Measurements from ENCODE around the gene NACC1.

Gene NACC1

DNA sequence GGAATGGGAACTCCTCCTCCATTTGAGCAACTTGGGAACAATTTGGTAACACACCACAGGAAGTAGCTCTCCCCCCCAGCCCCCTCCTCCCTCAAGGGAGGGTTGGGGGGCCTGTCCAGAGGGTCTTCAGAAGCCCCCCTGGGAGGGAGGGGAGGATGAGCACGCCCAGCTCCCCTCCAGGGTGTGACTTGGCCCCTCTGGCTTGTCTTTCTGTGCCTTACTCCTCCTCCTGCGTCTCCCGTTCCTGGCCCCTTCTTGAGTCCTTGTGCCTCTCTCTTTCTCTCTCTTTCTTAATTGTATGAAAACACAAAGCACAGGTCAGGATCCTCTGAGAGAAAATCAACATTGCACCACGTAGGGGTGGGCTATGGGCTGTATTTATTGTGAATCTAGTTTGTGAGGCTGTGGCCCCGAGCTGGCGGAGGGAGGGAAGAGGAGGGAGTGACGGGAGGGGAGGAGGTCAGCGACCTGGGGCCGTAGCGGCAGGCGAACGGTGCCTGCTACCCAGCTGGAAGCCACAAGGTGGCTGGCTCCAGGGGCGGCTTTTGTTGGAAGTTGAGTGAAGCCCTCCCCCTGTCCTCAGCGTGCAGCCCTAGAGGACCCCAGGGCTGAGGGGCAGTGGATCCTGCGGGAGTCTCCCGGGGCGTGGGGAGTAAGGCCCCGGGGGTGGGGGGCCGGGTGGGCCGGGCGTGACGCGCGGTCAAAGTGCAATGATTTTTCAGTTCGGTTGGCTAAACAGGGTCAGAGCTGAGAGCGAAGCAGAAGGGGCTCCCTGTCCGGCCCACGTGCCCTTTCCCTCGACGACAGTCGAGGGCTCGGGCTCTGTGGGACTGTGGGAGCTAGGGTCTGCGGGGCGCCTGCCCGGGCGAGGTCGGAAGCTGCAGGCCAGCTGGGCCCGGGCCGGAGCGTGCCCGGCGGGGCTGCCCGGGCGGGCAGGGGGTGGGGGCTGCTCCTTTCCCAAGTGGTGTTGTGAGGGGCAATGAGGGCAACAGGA, 21.8 kb upstream of the NACC1 start:
- TF ChIP-seq, protein P1, sequence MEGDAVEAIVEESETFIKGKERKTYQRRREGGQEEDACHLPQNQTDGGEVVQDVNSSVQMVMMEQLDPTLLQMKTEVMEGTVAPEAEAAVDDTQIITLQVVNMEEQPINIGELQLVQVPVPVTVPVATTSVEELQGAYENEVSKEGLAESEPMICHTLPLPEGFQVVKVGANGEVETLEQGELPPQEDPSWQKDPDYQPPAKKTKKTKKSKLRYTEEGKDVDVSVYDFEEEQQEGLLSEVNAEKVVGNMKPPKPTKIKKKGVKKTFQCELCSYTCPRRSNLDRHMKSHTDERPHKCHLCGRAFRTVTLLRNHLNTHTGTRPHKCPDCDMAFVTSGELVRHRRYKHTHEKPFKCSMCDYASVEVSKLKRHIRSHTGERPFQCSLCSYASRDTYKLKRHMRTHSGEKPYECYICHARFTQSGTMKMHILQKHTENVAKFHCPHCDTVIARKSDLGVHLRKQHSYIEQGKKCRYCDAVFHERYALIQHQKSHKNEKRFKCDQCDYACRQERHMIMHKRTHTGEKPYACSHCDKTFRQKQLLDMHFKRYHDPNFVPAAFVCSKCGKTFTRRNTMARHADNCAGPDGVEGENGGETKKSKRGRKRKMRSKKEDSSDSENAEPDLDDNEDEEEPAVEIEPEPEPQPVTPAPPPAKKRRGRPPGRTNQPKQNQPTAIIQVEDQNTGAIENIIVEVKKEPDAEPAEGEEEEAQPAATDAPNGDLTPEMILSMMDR (conservative IDR thresholded peaks at IDR 0.05; ENCODE audit: control insufficient read depth, insufficient read depth, low read depth, low read length) = no peak
- H3K4me3 ChIP-seq (ENCODE audit: control insufficient read depth, low read depth, low read length) = no peak overlapping the region
- no peak for DNase-seq (ENCODE audit: low read depth)

DNA sequence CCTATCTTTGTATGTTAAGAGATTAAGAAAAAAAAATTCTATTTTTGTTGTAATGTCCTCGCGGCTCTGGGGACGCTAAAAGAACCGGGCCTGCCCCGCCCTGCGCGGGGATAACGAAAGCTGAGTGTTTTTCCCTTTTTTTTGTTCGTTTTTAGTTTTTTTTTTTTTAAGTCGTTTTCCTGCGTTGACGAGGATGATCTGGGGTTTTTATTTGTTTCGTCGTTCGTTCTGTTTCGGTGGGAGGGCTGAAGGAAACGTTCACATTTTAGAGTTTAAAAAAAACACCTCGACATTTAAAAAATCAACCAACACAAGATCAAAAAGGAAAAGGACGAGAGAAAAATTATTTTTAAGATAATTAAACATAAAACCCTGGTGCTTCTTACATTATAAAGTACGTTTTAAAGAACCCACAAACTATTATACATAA, 21.0 kb upstream of the NACC1 start:
- H3K4me3 ChIP-seq (ENCODE audit: control insufficient read depth, low read depth, low read length) = no peak overlapping the region
- TF ChIP-seq, protein P1 (conservative IDR thresholded peaks at IDR 0.05; ENCODE audit: control insufficient read depth, insufficient read depth, low read depth, low read length) = no peak
- no peak for DNase-seq (ENCODE audit: low read depth)

DNA sequence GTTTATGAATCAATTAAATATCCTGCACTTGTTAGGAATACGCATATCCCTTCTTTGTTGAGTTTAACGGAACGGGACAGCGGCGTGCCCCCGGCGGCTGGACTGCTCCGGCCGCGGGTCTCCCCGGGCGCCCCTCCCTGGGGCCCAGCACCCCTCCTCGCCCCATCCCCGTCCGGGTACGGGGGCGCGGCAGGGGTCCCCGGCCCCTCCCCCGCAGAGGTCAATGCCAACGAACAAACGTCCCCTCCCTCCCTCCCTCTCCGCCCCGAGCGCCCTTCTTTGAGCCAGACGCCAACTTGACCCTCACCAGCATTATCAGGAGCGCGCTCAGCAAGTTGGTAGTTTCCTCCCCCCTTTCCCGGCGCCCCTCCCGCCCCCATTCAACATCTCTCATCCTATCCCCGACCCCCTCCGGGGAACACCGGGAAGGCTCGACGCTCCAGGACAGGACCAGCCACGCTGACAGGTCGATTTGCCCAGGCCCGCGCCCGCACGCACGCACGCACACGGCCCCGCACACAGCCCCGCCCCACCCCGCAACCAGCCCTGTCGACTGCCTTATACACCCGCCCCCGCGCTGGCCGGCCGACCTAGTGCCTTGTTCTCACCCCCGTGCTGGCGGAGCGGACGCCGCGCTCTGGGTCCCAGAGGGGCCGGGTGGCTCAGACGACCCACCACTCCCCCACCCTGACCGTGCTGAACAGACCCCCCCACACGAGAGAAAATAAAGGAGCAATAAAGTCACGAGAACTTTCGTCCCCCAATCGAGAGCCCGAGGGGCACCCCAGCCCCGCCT, 20.4 kb upstream of the NACC1 start:
- TF ChIP-seq, protein P1 (conservative IDR thresholded peaks at IDR 0.05; ENCODE audit: control insufficient read depth, insufficient read depth, low read depth, low read length) = no peak
- no peak overlapping the region for H3K4me3 ChIP-seq (ENCODE audit: control insufficient read depth, low read depth, low read length)
- DNase-seq (ENCODE audit: low read depth) = no peak

DNA sequence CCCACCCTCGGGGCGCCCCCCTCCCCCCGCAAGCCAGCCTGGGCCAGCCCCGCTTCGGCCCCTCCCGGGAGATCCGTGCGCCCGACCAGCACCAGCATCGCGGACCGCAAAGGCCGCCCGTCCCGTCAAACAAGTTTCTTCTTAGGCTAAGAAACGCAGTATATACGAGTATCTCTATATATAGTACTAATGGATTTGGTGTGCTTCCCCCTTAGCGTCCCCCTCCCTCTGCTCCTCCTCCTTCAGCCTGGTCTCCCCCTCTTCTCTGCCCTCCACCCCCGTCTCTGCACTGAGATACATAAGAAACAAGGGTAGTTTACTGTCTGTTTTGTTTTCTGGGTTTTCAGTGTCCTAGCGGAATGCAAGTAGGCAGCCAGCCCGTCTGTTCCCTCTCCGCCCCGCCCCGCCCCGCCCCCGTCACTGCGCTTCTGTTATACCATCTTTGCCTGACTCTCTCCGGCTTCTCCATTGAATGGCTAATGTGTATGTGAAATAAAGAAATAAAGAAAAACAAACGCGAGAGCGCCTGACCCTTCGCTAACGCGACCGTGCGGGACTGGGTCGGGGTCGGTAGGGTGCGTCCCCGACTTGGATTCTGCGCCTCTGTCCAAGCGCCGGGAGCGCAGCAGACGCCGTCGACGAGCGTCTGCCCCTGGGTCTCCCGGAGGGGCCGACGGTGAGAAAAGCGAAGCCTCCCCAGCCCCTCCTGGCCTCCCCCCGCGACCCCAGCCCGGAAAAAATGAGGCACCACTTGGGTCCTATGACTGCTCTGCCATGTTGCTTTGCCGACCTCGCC, 19.6 kb upstream of the NACC1 start:
- DNase-seq (ENCODE audit: low read depth) = peak; percentile 62
- TF ChIP-seq, protein P1 (conservative IDR thresholded peaks at IDR 0.05; ENCODE audit: control insufficient read depth, insufficient read depth, low read depth, low read length) = no peak

DNA sequence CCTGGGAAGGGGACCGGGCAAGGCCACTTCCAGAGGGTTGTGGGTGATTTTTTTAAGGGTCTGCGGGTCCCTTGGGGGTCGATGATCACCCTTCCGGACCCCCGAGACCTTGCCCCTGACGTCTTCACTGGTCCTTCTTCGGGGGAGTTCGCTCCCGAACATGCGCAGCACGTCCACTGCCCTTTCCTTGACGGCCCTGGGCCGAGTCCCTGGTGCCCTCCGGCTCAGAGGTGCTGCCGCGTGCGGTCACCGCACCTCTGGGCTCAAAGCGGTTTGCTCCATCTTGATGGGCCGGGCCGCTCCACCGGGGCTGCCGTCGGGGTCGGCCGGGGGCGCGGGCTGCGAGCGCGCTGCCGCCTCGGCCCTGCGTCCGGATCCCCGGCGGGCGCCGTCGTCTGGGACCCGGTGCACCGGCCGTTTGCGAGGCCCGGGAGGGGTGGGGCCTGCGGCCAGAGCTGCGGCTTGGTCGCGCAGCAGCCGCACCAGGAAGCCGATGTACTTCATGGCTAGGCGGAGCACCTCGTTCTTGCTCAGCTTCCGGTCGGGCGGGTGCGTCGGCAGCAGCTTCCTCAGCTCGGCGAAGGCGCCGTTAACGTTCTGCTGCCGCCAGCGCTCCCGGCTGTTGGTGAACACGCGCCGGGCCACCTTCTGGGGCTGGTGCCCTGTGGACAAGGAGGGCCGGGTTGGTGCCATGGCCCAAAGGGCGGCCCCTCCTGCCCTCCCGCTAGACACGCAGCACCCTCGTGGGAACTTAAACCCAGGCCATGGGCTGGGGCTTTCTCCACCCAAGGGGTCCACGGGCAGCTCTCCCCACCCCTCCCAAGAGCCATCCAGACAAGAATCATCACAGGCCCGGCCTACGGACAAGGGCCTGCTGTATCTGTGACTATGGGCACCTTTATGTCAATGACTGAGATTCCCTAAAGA, 18.7 kb upstream of the NACC1 start:
- no peak overlapping the region for H3K4me3 ChIP-seq (ENCODE audit: control insufficient read depth, low read depth, low read length)
- peak; percentile 38 for DNase-seq (ENCODE audit: low read depth)
- TF ChIP-seq, protein P1 (conservative IDR thresholded peaks at IDR 0.05; ENCODE audit: control insufficient read depth, insufficient read depth, low read depth, low read length) = no peak

More for the DNA sequence above, 19.6 kb upstream of the NACC1 start:
- peak overlapping the region; percentile 10 for H3K4me3 ChIP-seq (ENCODE audit: control insufficient read depth, low read depth, low read length)
